CD4-positive, alpha-beta T cell treated with Interleukin-10 for 1 hour (primary cell): ENCODE results near the gene AOPEP.

Source experiments
- DNase-seq: peaks from one replicate; pipeline ENCODE4 v3.0.0-alpha.2; 2020

Gene AOPEP

DNA sequence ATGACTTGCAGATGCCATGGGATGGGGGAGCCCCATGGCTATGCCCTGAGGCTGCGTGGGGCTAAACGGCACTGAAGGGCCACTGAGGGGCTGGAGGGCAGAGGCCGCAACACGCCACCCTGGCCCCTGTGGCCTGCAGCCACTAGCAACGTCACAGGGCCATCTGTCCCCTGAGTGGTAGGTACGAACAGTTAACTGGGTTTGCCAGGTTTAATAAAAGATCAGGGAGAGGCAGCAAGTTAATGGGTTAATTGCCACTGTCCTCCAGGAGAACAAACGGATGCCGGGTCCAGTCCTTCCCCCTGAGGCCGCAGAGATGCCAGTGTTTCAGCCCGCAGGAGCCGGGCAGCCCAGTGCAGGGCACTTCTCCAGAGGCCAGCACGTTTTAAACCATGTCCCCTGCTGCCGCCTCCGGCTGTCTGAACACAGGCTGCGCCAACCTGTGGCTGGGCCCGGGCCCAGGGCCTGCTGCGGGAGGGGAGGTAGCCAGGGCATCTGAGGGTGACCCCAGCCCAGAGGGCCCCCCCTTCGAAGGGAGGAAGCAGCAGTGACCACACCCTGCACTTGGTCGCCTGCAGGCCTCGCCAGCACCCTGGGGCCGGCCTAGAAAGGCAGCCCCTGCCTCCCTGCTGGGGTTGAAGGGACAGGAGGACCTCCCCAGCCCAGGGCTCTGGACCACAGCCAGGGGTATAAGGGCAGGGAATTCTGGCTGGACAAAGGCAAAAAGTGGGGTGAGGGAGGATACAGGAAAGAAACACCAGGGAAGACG, 363.7 kb downstream of the AOPEP start:
- DNase-seq = no peak

DNA sequence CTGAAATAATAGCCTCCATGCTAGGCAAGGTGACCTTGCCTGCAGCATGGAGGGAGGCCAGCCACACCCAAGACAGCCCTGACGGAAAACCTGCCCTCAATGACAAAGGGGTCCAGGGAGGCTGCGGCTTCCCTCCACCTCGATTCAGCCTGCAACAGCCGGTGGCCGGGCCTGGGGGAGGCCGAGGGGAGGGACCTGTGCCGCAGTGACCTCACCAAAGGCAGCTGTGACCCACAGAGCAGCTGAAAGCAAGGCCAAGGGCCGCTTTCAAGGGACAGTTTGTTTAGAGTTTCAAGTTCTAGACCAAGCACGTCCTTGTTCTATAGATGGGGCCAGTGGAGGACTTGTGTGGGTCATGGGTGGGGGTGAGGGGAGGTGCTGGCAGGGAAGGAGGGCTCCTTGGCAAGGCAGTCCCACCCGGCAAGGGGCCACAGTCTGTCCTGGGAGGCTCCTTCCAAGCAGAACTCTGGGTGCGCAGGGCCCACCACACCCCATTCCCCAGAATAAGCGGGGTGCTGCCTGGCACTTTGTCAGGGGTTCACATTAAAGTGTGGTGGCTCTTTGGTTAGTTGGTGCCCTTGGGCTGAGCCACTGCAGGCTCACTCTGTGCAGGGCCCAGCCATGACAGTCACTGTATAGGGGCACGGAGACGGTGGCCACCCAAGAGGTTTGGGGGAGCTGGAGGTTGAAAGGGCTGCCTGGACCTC, 364.5 kb downstream of the AOPEP start:
- no peak for DNase-seq

DNA sequence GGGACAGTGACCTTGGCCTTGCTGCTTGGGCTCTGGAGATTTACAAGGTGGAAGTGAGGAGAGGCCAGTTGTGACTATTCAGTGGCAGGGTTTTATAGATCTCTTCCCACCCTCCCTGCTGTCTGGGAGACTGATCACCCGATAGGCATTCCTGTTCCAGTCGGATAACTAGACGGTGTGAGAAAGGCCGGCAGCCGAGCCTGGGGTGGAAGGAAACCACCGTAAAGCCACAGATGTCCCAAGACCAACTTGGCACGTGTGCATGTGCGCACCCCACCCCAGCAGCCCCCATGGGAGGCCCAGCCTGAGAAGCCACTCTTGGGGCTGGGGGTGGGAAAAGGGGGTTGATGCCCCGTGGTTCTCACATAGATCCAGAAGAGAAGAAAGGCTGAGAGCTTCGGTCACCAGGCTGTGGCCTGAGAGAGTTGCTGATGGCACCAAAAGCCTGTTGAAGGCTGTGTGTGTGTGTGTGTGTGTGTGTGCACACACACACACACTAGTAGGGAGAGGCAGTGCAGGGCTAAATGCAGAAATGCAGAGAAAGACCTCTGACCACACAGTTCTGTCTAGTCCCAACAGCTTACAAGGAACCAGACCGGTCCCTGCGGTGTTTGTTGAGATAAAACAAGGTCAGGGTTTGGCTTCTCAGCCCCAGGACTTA, 365.2 kb downstream of the AOPEP start:
- DNase-seq = no peak

DNA sequence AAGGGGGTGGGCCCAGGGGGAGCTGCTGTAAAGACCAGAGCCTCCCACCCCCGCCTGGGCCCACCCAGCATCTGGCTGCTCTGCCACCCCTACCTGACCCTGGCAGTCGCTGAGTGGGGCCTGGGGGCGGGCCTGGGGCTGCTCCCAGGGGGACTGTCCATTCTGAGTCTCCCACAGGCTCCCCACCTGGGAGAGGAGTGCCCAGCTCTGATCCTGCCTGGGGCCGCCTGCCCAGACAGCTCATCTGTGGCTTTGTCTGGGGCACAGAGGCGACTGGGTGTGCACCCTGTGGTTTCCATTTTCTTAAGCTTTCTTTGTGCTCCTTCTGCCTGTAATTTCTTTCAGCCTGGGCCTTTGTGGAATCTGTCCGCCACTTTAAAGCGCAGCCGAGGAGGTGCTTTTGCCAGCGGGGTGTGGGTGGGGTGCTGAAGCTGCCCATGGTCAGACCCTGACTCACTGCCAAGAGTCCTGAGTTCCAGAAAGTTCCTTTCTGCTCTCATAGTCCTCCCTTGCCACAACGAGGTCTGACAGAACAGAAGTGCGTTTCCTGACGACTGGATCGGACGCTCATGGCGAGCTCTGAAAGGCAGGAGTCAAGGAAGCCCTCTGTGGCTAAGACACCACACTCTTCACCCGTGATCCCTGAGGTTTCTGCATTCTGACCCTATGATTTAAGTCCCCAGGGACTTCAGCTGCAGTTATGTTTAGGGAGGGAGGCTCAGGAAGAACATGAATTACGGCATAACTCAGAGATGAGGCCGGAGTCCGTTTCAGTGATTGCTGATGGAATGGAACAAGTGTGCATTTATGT, 366.0 kb downstream of the AOPEP start:
- no peak for DNase-seq

DNA sequence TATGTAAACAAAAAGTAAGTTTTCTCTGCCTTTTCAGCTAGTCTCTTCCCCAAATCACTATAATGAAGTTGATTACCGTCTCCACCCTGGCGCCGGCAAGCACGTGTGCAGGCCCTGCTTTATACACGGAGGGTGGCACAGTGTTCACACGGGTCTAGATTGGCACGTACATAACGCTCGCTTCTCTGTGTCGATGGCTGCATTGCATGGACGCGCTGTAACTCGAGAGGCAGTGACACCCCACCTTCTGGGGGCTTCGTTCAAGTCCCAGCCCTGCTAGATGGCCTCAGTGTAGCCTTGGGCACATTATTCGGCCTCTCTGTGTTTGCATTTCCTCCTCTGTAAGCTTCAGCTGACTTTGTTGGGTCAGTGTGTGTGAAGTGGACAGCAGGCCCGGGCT, 367.1 kb downstream of the AOPEP start:
- DNase-seq = no peak

GRCh38 chr9:95094002-95094401, 367.5 kb downstream of the AOPEP start:
- no peak for DNase-seq

DNA sequence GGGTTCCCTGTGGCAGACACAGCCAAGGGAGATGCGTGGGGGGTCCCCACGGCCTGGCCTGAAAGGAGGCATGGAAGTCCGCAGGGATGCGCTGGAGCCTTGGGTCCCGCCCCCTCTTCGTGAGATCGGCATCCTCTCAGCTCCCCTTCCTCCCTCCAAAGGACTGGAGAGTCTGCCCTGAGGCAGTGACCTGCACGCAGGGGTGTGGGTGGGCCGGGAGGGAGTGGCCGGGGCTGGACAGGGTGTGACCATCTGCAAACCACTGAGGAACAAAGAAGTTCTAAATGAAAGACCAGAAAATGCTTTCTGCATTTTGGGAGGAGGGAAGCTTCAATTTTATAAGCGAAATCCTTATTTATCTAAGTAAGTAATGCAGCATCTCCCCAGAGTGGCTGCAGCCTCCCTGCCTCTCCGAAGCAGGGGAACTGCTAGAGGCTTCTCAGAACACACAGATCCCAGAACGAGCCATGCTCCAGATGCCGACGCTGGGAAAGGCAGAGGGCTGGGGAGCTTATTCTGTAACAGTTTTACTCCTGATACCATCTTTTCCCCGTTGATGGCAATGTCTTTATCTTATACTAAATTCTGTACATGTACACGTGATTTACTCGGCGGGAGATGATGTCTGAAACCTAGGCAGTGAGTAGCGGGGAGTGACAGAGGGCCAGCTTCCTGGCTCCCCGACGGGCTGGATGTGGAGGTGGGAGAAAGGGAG, 369.3 kb downstream of the AOPEP start:
- no peak for DNase-seq

DNA sequence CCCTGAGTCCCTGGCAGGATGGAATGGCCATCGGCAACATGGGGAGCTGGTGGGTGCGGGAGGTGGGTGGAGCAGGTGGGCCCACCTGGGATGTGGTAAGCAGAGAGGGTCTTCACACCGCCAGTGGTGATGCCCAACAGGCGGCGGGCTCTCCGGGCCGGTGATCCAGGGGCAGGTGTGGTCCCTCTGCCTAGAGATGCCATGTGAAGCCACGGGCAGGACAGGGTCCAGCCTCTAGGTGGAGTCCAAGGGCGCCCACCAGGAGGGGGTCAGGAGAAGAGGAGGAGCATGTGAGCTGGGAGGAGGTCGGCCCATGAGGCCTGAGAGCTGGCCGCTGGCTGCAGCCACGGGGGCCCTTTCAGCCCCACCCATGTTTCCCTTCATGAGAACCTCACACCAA, 369.9 kb downstream of the AOPEP start:
- DNase-seq = no peak

DNA sequence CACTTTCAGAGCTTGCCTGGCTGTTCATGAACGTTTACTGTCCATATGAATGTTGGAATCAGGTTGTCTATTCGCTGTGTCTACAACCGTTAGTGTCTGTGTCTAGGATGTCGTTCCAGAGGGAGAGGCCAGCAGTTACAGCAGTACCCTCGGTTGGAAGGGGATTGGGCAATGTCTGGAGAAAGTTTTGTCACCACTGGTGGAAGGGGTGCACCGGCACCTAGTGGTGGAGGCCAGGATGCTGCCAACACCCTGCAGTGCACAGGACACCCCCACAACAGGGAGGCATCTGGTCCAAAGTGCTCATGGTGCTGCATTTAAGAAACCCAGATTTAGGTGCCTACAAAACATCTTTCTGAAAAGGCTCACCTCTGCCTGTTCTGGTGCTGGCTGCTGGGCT, 370.3 kb downstream of the AOPEP start:
- no peak for DNase-seq

- no peak for DNase-seq
Measured at GRCh38 chr9:95097279-95097678, 370.8 kb downstream of the AOPEP start.

- no peak for DNase-seq
Measured at GRCh38 chr9:95098391-95098921, 372.0 kb downstream of the AOPEP start.

DNA sequence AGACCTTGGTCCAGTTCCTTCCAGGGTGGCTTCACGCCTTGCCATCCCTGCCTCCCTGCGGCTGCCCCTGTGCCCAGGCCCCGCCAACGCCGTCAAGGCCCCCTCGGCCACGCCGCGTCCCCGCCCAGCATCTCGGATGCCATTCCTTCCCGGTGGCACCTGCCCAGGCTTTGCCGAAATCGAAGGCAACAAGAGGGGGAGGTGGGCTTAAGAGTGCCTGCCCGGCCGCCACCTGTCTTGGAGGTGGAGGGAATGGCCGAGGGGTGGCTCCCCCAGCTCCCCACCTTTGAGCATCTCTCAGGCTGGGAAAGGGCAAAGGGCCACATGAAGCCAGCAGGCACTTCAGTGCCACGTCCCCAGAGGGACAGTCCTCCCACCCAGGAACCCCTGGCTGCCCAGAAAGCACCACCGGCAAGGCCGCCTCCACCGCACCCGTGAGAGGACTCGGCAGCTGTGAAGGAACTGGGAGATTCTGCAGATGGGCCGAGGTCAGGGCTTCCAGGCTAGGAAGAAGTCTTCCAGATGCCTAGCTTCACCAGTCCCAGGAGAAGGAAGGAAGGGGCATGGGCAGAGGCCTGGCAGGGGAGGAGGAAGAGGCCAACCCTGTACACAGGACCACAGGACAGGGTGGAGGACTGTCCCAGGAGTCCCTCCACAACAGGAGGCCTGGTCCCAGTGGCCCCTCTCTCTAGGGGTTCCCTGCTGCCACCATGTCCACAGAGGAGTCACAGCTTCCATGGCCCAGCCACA, 373.0 kb downstream of the AOPEP start:
- no peak for DNase-seq

DNA sequence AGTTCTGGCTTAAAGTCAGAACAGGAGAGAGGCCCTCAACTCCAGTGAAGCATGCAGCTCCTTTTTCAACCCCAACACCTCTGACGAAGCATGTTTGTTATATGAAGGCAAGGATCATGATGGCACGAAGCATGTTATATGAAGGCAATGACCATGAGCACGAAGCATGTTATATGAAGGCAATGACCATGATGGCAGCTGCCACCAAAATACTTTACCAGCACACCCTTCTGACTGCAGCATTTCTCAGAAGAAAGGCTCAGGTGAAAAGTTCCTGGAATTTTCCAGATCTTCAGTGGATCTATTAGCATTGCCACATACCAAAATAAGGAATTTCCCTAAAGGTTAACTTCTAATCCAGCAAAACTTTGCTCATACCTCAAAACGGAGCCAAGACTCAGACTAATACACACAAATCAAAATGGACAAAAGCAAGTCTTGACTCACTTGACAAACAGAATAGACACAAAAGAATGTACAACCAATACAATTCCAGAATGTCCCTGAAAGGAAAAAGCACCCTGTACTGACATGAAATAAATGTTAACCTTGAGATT, 373.6 kb downstream of the AOPEP start:
- DNase-seq = no peak

GRCh38 chr9:95101326-95101725, 374.8 kb downstream of the AOPEP start:
- DNase-seq = no peak

- no peak for DNase-seq
Measured at GRCh38 chr9:95102001-95102433, 375.5 kb downstream of the AOPEP start.

DNA sequence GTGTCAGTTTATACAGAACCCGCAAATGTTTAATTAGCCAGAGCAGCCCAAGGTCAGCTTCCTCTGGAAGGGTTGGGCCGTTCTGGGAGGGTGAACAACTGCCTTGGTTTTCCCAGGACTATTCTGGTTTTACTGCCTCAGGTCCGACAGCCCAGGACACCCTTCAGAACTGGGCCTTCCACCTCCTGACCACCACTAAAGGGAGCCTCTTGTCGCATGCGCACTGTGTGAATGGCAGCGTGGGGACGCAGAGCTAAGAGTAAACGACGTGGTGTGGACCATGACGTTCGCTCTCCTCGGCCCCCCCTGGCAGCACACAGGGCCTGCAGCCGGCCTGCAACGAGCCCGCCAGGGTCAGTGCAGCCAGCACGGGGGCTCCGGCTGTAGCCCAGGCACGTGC, 376.1 kb downstream of the AOPEP start:
- no peak for DNase-seq

DNA sequence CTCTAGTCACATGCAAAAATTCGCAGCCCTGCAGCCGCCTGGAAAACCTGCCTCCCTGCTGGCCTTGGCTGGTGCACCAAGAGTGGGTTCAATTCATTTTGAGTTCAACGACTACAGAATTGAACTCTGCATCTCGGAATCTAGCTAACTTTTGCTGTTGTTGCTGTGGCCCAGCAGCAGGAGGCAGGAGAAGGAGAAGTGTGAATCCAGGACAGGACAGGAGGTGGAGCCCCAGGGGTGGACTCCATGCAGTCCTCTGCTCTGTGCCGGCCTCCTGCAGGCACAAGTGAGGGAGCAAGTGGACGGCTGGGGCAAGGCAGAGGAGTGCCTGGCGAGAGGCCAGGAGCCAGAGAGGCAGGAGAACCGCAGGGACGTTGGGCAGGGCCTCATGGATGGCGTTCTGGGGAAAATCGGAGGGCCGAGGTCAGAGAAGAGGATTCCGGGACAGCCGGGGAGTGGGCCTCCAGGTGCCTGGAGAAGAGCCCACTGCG, 376.8 kb downstream of the AOPEP start:
- DNase-seq = no peak

DNA sequence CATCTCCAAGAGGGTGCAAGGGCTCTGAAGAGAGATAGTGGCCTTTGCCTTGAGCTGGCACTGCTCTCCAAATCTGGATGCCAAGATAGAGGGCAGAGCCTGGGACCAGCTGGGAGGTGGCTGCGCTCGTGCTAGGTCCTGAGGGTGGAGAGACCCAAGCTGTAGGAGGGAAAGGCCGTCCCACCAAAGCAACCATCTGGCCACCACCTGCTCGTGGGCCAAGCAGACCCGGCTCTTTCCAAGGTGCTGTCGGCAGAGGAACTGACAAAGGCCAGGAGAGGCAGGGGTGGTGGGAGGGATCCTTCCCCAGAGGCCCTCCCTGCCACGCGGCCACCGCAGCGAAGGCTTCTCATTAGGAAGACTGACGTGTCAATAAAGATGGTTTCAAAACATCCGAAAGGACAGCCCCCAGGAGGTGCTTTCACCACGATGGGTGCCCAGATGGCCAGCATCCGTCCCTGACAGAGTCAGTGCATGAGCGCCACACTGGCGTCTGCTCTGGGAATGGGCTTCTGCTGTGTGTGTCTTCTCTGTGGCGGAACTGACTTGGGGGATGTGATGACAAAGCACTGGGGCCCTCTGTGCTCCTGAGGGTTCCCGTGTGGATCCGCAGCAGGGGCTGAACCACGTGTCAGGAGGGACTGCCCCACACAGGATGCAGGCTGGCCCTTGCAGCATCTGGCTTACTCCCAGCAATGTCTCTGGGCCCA, 377.5 kb downstream of the AOPEP start:
- DNase-seq = no peak

- no peak for DNase-seq
Measured at GRCh38 chr9:95104581-95104960, 378.1 kb downstream of the AOPEP start.

GRCh38 chr9:95104980-95105379, 378.5 kb downstream of the AOPEP start:
- no peak for DNase-seq
